Dedifferentiated amniotic fluid mesenchymal stem cell (primary cell): ENCODE measurements around the gene CYP21A2.
A peak's percentile ranks its signal among the peaks of the same experiment; 100 is the strongest.
"Not testable (repeated sequence)": the region's sequence is repeated elsewhere in the genome, so short reads cannot be mapped to it uniquely, and the experiment has no call there.

Source experiments
- DNase-seq: peaks from one replicate; pipeline ENCODE4 v3.0.0-alpha.2; 2016; ENCODE audit errors: extremely low spot score

The CYP21A2 gene

GRCh38 chr6:32052626-32053025 lies 14.4 kb downstream of the CYP21A2 start:
- DNase-seq = not testable (repeated sequence)

- DNase-seq = not testable (repeated sequence)
Observed at GRCh38 chr6:32053314-32053713, 15.1 kb downstream of the CYP21A2 start.

GRCh38 chr6:32055756-32056155 lies 17.5 kb downstream of the CYP21A2 start:
- not testable (repeated sequence) for DNase-seq

GRCh38 chr6:32056254-32056653 lies 18.0 kb downstream of the CYP21A2 start:
- DNase-seq = no peak

GRCh38 chr6:32057966-32058365 lies 19.8 kb downstream of the CYP21A2 start:
- DNase-seq = no peak

GRCh38 chr6:32058511-32058963 lies 20.3 kb downstream of the CYP21A2 start:
- DNase-seq = no peak

- DNase-seq = no peak
Observed at GRCh38 chr6:32060966-32061655, 22.9 kb downstream of the CYP21A2 start.

GRCh38 chr6:32064706-32065105 lies 26.5 kb downstream of the CYP21A2 start:
- DNase-seq = no peak

GRCh38 chr6:32067521-32067920 lies 29.3 kb downstream of the CYP21A2 start:
- not testable (repeated sequence) for DNase-seq

- DNase-seq = not testable (repeated sequence)
Observed at GRCh38 chr6:32068315-32068714, 30.1 kb downstream of the CYP21A2 start.

- DNase-seq = no peak
Observed at GRCh38 chr6:32068867-32069266, 30.7 kb downstream of the CYP21A2 start.

GRCh38 chr6:32069460-32069859 lies 31.2 kb downstream of the CYP21A2 start:
- no peak for DNase-seq

GRCh38 chr6:32069878-32070515 lies 31.8 kb downstream of the CYP21A2 start:
- DNase-seq = no peak

GRCh38 chr6:32070814-32071543 lies 32.8 kb downstream of the CYP21A2 start:
- DNase-seq = no peak

- no peak for DNase-seq
Observed at GRCh38 chr6:32073101-32073500, 34.9 kb downstream of the CYP21A2 start.

GRCh38 chr6:32073613-32074012 lies 35.4 kb downstream of the CYP21A2 start:
- DNase-seq = no peak

- no peak for DNase-seq
Observed at GRCh38 chr6:32074996-32075532, 36.8 kb downstream of the CYP21A2 start.

- DNase-seq = no peak
Observed at GRCh38 chr6:32075781-32076180, 37.6 kb downstream of the CYP21A2 start.

GRCh38 chr6:32076321-32076809 lies 38.1 kb downstream of the CYP21A2 start:
- DNase-seq = peak; percentile 48

GRCh38 chr6:32079566-32080290 lies 41.5 kb downstream of the CYP21A2 start:
- DNase-seq = no peak

- peak; percentile 34 for DNase-seq
Observed at GRCh38 chr6:32081168-32081990, 43.2 kb downstream of the CYP21A2 start.
